K562 (cell line): Measurements from ENCODE around the gene RAB5A. TPM values are rescaled to one million over a fixed set of nuclear protein-coding genes. Genes with fewer than 3 reads are reported as not detected.
A peak's percentile ranks its signal among the peaks of the same experiment; 100 is the strongest.

Source experiments
- BACH1 ChIP-seq: fragments of 200-800 bp; sonication (Bioruptor generic); IDR thresholded peaks from 2 replicates; pipeline ENCODE4 v1.6.1; 2016; ENCODE audit warnings: missing genetic modification characterization, missing compliant biosample characterization
- CBFA2T2 ChIP-seq: fragments of 450-650 bp; conservative IDR thresholded peaks from 2 replicates; pipeline ENCODE4 v1.6.1; 2017; ENCODE audit warnings: mild to moderate bottlenecking
- CBX5 ChIP-seq: IDR thresholded peaks from 2 replicates; pipeline ENCODE4 v1.6.1; 2014; ENCODE audit warnings: low read depth, borderline replicate concordance
- CC2D1A ChIP-seq: fragments of 450-650 bp; IDR thresholded peaks from 2 replicates; pipeline ENCODE4 v1.6.1; 2017; ENCODE audit warnings: mild to moderate bottlenecking
- EWSR1 ChIP-seq: fragments of 450-650 bp; IDR thresholded peaks from 2 replicates; pipeline ENCODE4 v1.6.1; 2018; ENCODE audit warnings: borderline replicate concordance, mild to moderate bottlenecking, low read depth, moderate library complexity; ENCODE audit not compliant: partially characterized antibody
- LEF1 ChIP-seq: fragments of 450-650 bp; IDR thresholded peaks from 2 replicates; pipeline ENCODE4 v1.6.1; 2016; ENCODE audit warnings: mild to moderate bottlenecking
- MAFG ChIP-seq: fragments of 450-650 bp; conservative IDR thresholded peaks from 2 replicates; pipeline ENCODE4 v1.6.1; 2016; ENCODE audit warnings: missing genetic modification characterization, missing compliant biosample characterization
- MXI1 ChIP-seq: IDR thresholded peaks from 2 replicates; pipeline ENCODE4 v1.6.1; 2011; ENCODE audit warnings: low read depth, mild to moderate bottlenecking, improper control_type of control experiment, low read length
- PTBP1 ChIP-seq: fragments of 200-400 bp; formaldehyde crosslinking; IDR thresholded peaks from 2 replicates; pipeline ENCODE4 v1.6.1; 2017; ENCODE audit warnings: low read depth, low read length
- RB1 ChIP-seq: fragments of 450-650 bp; IDR thresholded peaks from 2 replicates; pipeline ENCODE4 v1.6.1; 2017; ENCODE audit warnings: low read depth, mild to moderate bottlenecking
- RBM39 ChIP-seq: fragments of 200-400 bp; formaldehyde crosslinking; optimal IDR thresholded peaks from 2 replicates; pipeline ENCODE3; 2018; ENCODE audit warnings: low read depth, low read length
- RHOXF2B ChIP-seq: fragments of 250-450 bp; sonication (Bioruptor Pico); conservative IDR thresholded peaks from 2 replicates; pipeline ENCODE4 v1.5.1; 2021
- SAFB2 ChIP-seq: fragments of 200-400 bp; formaldehyde crosslinking; IDR thresholded peaks from 2 replicates; pipeline ENCODE4 v1.6.1; 2018; ENCODE audit warnings: borderline replicate concordance, low read length, low read depth, moderate library complexity; ENCODE audit not compliant: severe bottlenecking
- THRAP3 ChIP-seq: fragments of 450-650 bp; IDR thresholded peaks from 2 replicates; pipeline ENCODE4 v1.6.1; 2016; ENCODE audit warnings: mild to moderate bottlenecking, inconsistent platforms, borderline replicate concordance
- ZNF274 ChIP-seq: IDR thresholded peaks from 2 replicates; pipeline ENCODE4 v1.6.1; 2011; ENCODE audit warnings: low read depth, mild to moderate bottlenecking, low read length, moderate library complexity, borderline replicate concordance
- ZNF766 ChIP-seq: fragments of 200-800 bp; sonication (Bioruptor generic); conservative IDR thresholded peaks from 2 replicates; pipeline ENCODE4 v1.6.1; 2016; ENCODE audit warnings: missing genetic modification characterization, missing compliant biosample characterization
- ZSCAN32 ChIP-seq: fragments of 450-650 bp; formaldehyde crosslinking; IDR thresholded peaks from 2 replicates; pipeline ENCODE4 v1.4.0; 2020; ENCODE audit warnings: mild to moderate bottlenecking, moderate library complexity
- polyA plus RNA-seq, 8 experiments: library from polyadenylated mRNA; depleted of rRNA in 4 of 8; stranded (reverse) in 5 of 8; unstranded in 3 of 8; fragments of >200 nt; fragmentation: Nextera tagmentation in 2 of 8; fragmentation: Illumina TruSeq in 1 of 8; extraction: Ambion mirVana in 2 of 8; extraction: Trizol in 1 of 8; gene quantifications; 2 replicates each; pipeline versions ENCODE4 v1.2.1 to v1.2.3, GENCODE V29; 2011 to 2014; ENCODE audit warnings: inconsistent platforms in 1 of 8, missing spikeins in 1 of 8
- total RNA-seq, 7 experiments: library from RNA; depleted of rRNA in 6 of 7; stranded (reverse); fragments of >200 nt in 6 of 7; fragmentation: Illumina TruSeq in 2 of 7; extraction: Trizol in 2 of 7; gene quantifications; 2 replicates each; pipeline versions ENCODE4 v1.2.1 to v1.2.3, GENCODE V29; 2011 to 2021; ENCODE audit warnings: low replicate concordance in 1 of 7
- TF ChIP-seq, protein P1 (sequence below): fragments of 250-450 bp; sonication (Bioruptor Pico); IDR thresholded peaks from 2 replicates; pipeline ENCODE4 v1.8.0; 2021; ENCODE audit warnings: mild to moderate bottlenecking, moderate library complexity

RAB5A gene
- total and polyA plus RNA-seq, 9 of the 15 experiments (the other 6 are each of a cell fraction or from before 2014, with no cell fraction given), result 28.3 to 64.2 (median 49.0) TPM

GRCh38 chr3:20023623-20024405 is 76.9 kb downstream of the RAB5A start (continued):
- no peak for TF ChIP-seq CC2D1A
- TF ChIP-seq LEF1, result peak; percentile 23; the same call in 1 of the 2 replicates
- no peak for TF ChIP-seq EWSR1
- no peak for TF ChIP-seq RB1
- no peak for TF ChIP-seq THRAP3
- no peak for TF ChIP-seq MAFG
- no peak for TF ChIP-seq ZNF274
- TF ChIP-seq CBX5, result no peak
- TF ChIP-seq CBFA2T2, result peak; percentile 50
- TF ChIP-seq ZNF766 (CRISPR knock-in tag), result no peak; the same call in 1 of the 2 replicates
- no peak for TF ChIP-seq RHOXF2B (CRISPR knock-in tag)
- TF ChIP-seq RBM39, result no peak
- no peak for TF ChIP-seq PTBP1
- TF ChIP-seq ZSCAN32, result no peak
- TF ChIP-seq, protein P1, sequence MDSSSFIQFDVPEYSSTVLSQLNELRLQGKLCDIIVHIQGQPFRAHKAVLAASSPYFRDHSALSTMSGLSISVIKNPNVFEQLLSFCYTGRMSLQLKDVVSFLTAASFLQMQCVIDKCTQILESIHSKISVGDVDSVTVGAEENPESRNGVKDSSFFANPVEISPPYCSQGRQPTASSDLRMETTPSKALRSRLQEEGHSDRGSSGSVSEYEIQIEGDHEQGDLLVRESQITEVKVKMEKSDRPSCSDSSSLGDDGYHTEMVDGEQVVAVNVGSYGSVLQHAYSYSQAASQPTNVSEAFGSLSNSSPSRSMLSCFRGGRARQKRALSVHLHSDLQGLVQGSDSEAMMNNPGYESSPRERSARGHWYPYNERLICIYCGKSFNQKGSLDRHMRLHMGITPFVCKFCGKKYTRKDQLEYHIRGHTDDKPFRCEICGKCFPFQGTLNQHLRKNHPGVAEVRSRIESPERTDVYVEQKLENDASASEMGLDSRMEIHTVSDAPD (CRISPR knock-in tag), result no peak
- no peak for TF ChIP-seq MXI1
- TF ChIP-seq BACH1 (tag), result no peak
- TF ChIP-seq SAFB2, result no peak
